SK-N-MC (cell line): ENCODE measurements around the gene TLCD3A.

Source experiments
- EZH2 ChIP-seq: fragments of 200-600 bp; sonication (generic); IDR thresholded peaks from one replicate; pipeline ENCODE4 v1.6.1; 2017; ENCODE audit warnings: antibody characterized with exemption
- FOXP2 ChIP-seq: optimal IDR thresholded peaks from 2 replicates; pipeline ENCODE3; 2011; ENCODE audit warnings: mild to moderate bottlenecking, moderate library complexity; ENCODE audit not compliant: insufficient read depth; ENCODE audit errors: extremely low read length, control extremely low read depth
- POLR2AphosphoS5 ChIP-seq: IDR thresholded peaks from 2 replicates; pipeline ENCODE4 v1.6.1; 2012; ENCODE audit warnings: mild to moderate bottlenecking, low read depth, low read length, borderline replicate concordance

- TF ChIP-seq POLR2AphosphoS5 (no peak), EZH2 (no peak), FOXP2 (no peak)
Observed at GRCh38 chr17:700504-701094, 31.8 kb upstream of the TLCD3A start.
